Measurements from ENCODE around the gene USP20. TPM values are rescaled to one million over a fixed set of nuclear protein-coding genes. Genes with fewer than 3 reads are reported as not detected.
"Not testable (repeated sequence)": the region's sequence is repeated elsewhere in the genome, so short reads cannot be mapped to it uniquely, and the experiment has no call there.

USP20 gene
- total RNA-seq, 2 donors from 2014 or later, result 80.7 to 90.0 TPM

DNA sequence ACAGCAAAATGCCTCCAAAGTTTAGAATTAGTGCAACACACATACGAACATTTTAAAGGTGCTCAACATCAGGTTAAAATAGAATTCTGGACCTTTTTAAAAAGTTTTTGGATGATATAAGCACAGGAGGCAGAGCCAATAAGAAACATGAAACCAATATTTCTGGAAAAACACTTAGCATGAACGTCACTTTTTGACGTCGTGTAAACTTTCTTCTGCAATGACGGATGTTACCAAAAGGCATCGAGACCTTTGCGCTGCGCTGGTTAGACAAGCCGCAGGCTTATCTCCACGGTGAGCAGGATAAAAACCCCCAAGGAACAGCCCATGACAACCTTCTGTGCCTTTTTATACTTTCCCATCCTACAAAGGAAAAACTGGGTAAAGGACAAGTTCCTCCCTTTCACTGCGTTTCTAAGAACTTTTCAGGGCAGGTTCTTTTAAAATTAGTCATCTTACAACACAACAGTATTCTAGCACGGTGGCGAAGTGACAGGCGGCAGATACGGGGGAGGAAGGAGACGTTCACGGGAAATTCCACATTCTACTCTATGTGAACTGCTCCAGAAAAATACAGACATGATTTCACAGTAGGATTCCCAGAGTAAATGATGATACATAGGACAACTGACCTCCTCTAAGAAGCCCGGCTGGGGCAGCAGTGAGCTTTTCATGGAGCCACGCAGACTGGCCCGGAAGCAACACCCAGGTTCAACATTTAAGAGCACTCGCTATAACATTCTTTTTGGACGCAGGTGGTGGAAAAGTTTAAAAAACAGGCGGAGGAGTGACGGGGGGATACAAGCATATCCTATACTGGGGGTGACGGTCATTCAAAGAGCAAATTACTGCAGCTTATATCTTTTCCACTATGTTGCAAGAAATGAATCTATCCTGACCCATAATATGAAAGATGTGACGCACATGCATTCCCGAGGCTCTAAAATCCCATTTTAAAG, 52.4 kb downstream of the USP20 start:
- peak overlapping the region; percentile 96 for H3K4me3 Mint-ChIP-seq
- ATAC-seq, result peak; percentile 38
- H3K36me3 Mint-ChIP-seq (ENCODE audit: low read depth), result peaks cover 9% of the 10 kb centered on the region
- H3K27ac Mint-ChIP-seq, result peak overlapping the region; percentile 100
- H3K27me3 Mint-ChIP-seq, result no peaks in the 10 kb centered on the region
- H3K9me3 ChIP-seq (ENCODE audit: control insufficient read depth, low read length, poor library complexity, severe bottlenecking), result no peaks in the 10 kb centered on the region
- H3K4me1 Mint-ChIP-seq, result peaks cover 75% of the 10 kb centered on the region
- peak in 2 of 3 donors; percentile 60 to 69 for DNase-seq

DNA sequence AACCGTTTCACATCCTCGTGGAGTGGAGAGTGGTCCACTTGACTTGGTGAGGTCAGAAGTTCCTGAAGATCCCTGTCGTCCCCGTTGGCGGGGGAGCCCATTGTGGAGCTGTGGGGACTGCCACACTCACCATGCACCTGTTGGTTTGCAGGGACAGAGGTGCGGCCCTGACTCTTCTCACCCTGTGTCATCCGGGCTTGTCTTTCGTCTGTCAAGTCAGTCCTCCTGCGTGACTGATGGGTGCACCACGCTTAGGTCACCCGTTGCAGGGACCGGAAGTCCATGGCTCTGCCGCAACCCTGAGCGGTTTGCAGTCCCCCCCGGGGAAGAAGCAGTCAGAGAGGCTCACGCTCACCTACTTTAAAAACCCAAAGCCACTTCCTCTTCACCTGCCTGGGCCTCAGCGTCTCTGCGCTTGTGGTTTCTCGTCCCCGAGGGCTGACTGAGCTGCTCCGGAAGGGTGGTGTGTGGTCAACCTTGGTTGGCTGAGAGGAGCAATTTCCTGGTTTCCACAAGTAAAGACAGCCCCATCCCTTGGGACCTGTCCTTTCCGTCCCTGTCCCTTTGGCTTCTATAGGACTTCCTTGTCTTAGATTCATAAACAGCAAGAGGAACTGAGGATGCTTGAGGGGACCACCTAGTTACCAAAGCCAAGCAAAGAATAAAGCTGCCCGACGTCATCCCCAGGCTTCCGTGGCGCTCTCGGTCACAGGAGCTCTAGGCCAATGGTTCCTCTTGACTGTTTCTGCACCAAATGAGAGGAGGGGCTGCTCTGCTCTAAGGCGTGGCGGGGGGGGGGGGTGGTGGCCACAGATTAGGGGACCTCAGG, 53.2 kb downstream of the USP20 start:
- H3K4me3 Mint-ChIP-seq, result peak overlapping the region; percentile 96
- peak; percentile 60 for ATAC-seq
- no peaks in the 10 kb centered on the region for H3K27me3 Mint-ChIP-seq
- peaks cover 79% of the 10 kb centered on the region for H3K4me1 Mint-ChIP-seq
- DNase-seq, result peak; percentile 74 to 88 (median 81)
- no peaks in the 10 kb centered on the region for H3K9me3 ChIP-seq (ENCODE audit: control insufficient read depth, low read length, poor library complexity, severe bottlenecking)
- H3K36me3 Mint-ChIP-seq (ENCODE audit: low read depth), result peaks cover 9% of the 10 kb centered on the region
- peak overlapping the region; percentile 100 for H3K27ac Mint-ChIP-seq

DNA sequence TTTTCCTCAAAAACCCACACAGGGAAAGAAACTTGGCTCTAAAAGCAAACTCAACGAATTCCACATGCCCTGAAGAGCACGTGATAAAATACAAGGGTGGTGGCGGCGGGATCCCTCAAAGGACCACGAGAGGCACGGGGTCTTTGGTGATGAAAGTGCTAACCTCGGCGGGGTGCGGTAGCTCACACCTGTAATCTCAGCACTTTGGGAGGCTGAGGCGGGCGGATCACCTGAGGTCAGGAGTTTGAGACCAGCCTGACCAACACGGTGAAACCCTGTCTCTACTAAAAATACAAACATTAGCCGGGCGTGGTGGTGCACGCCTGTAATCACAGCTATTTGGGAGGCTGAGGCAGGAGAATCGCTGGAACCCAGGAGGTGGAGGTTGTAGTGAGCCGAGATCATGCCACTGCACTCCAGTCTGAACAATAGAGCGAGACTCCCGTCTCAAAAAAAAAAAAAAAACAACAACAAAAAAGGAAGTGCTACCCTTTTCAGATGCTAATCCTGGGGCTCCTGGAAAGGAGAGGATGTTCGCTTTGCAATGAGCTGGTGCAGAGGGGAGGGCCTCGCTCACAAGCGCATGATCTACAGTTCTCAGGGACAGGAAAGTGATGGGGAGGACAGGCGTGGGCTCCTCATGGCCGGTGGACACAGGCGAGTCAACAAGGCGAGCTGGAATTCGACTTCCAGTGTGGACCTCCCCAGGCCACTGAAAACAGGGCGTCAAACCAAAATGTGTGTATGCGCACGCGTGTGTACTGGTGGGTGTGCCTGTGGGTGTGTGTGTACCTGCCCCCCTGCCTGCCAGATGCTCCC, 54.1 kb downstream of the USP20 start:
- Mint-ChIP-seq H3K4me3 (peak overlapping the region; percentile 96), H3K27me3 (no peaks in the 10 kb centered on the region), H3K4me1 (peaks cover 78% of the 10 kb centered on the region), H3K36me3 (ENCODE audit: low read depth) (peaks cover 9% of the 10 kb centered on the region), H3K27ac (peak overlapping the region; percentile 100)
- DNase-seq, result no peak
- no peaks in the 10 kb centered on the region for H3K9me3 ChIP-seq (ENCODE audit: control insufficient read depth, low read length, poor library complexity, severe bottlenecking)
- ATAC-seq, result no peak

DNA sequence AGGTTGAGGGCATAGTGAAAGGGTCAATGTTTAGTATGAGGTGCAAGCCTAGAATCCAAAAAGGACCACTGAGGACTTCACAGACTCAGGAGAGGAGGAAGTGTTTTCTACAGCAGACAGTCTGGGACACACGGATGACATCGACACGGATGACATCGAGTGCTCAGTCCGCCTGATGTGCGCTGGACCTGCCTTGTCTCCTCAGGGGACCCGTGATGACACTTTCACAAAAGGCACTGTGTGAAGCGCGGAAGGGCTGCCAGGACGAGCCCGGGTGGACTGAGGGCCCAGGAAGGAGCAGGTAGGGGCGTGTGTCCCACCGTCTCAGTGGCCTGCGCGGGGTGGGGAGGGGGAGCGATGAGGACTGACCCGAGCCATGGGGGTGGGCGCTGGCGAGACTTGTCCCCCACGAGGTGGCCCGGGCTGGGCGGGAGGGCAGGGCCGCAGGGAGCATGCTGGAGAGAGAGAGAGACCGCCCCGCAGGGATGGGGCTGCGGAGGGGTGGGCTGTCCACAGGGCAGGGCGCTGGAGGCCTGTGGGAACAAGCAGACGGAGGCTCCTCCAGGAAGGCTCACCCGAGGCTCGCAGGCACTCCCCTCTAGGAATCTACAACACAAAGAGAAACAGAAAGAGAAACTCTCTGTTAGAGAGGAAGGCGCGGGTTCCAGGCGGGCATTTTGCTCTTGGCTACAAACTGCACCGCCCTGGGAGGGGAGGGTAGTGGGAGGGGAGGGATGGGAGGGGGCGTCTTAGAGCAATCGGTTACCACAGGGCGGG, 54.9 kb downstream of the USP20 start:
- peaks cover 79% of the 10 kb centered on the region for H3K4me1 Mint-ChIP-seq
- ATAC-seq, result no peak

DNA sequence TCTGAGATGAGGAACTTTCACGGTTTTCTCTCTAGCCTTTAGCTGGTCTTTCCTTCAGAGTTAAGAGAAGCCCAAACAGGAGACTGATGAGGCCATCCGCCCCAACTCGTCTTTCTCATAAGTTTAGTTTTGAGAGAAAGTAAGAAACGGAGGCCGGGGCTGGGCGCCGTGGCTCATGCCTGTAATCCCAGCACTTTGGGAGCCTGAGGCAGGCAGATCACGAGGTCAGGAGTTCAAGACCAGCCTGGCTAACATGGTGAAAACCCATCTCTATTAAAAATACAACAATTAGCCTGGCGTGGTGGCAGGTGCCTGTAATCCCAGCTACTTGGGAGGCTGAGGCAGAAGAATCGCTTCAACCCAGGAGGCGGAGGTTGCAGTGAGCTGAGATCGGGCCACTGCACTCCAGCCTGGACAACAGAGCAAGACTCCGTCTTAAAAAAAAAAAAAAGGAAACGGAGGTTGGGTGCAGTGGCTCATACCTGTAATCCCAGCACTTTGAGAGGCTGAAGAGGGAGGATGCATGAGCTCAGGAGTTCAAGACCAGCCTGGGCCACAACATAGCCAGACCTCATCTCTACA, 55.6 kb downstream of the USP20 start:
- Mint-ChIP-seq H3K36me3 (ENCODE audit: low read depth) (peaks cover 10% of the 10 kb centered on the region), H3K4me3 (peak overlapping the region; percentile 96), H3K4me1 (peaks cover 77% of the 10 kb centered on the region), H3K27ac (peak overlapping the region; percentile 100)
- not testable (repeated sequence) for H3K9me3 ChIP-seq (ENCODE audit: control insufficient read depth, low read length, poor library complexity, severe bottlenecking); DNase-seq; H3K27me3 Mint-ChIP-seq; ATAC-seq

More for the DNA sequence above, 54.9 kb downstream of the USP20 start:
- Mint-ChIP-seq H3K36me3 (ENCODE audit: low read depth) (peaks cover 9% of the 10 kb centered on the region), H3K27me3 (no peaks in the 10 kb centered on the region), H3K27ac (peak overlapping the region; percentile 100), H3K4me3 (peak overlapping the region; percentile 96)
- peak in 1 of 3 donors; percentile 47 for DNase-seq
- no peaks in the 10 kb centered on the region for H3K9me3 ChIP-seq (ENCODE audit: control insufficient read depth, low read length, poor library complexity, severe bottlenecking)

DNA sequence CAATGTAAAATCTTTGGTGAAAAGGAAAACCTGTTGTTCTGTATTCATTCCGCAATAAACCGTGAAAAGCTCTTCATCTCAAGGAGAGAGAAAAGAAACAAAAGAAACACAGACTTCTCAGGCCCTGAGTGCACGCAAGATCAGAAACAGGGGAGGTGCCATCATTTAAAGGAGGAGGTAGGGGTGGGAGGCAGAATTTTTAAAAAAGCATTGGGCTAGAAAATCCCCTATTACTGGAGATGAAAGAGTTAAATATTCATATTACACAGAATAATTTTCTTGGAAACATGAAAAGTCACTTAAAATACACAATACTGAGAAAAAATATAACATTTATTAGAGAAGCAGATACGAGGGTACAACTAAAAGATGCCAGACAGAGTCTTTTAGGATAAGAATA, 56.3 kb downstream of the USP20 start:
- Mint-ChIP-seq H3K36me3 (ENCODE audit: low read depth) (peaks cover 15% of the 10 kb centered on the region), H3K4me3 (peak overlapping the region; percentile 90), H3K4me1 (peaks cover 82% of the 10 kb centered on the region), H3K27ac (peak overlapping the region; percentile 100), H3K27me3 (no peaks in the 10 kb centered on the region)
- DNase-seq, result no peak
- ATAC-seq, result no peak
- H3K9me3 ChIP-seq (ENCODE audit: control insufficient read depth, low read length, poor library complexity, severe bottlenecking), result no peaks in the 10 kb centered on the region

DNA sequence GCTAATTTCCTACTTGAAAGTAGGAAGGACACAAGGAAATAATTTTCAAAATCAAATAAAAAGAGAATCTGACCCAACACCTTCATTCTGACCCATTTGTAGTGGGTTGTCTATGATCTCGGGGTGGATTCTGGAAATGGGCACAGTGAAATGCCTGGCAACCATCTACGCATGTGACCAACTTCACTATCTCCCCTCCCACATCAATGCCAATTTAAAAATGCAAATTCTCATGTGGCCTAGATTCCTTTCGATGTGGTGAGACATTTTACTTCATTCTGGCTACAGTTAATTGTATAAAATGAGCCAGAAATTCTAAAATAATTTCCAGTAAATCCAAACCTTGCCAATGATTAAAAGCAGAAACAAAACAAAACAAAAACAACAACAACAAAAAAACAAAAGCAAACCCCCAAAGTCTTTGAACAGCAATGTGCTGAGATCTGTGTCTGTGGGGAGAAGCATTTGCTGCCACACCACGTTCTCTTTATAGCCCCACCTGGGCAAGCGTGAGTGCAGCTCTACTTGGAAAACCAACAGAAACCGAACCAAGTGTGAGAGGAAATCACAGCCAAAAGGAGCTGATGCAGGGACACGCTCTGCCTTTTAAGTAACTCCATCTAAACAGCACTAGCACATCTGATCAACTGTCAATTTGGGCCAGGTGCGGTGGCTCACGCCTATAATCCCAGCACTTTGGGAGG, 59.0 kb downstream of the USP20 start:
- H3K27ac Mint-ChIP-seq, result peak overlapping the region; percentile 100
- DNase-seq (peak in 1 of 3 donors; percentile 30), ATAC-seq (peak; percentile 72)
- no peaks in the 10 kb centered on the region for H3K9me3 ChIP-seq (ENCODE audit: control insufficient read depth, low read length, poor library complexity, severe bottlenecking)
- peaks cover 66% of the 10 kb centered on the region for H3K4me1 Mint-ChIP-seq
- peak overlapping the region; percentile 80 for H3K4me3 Mint-ChIP-seq
- H3K27me3 Mint-ChIP-seq, result no peaks in the 10 kb centered on the region
- peaks cover 19% of the 10 kb centered on the region for H3K36me3 Mint-ChIP-seq (ENCODE audit: low read depth)

DNA sequence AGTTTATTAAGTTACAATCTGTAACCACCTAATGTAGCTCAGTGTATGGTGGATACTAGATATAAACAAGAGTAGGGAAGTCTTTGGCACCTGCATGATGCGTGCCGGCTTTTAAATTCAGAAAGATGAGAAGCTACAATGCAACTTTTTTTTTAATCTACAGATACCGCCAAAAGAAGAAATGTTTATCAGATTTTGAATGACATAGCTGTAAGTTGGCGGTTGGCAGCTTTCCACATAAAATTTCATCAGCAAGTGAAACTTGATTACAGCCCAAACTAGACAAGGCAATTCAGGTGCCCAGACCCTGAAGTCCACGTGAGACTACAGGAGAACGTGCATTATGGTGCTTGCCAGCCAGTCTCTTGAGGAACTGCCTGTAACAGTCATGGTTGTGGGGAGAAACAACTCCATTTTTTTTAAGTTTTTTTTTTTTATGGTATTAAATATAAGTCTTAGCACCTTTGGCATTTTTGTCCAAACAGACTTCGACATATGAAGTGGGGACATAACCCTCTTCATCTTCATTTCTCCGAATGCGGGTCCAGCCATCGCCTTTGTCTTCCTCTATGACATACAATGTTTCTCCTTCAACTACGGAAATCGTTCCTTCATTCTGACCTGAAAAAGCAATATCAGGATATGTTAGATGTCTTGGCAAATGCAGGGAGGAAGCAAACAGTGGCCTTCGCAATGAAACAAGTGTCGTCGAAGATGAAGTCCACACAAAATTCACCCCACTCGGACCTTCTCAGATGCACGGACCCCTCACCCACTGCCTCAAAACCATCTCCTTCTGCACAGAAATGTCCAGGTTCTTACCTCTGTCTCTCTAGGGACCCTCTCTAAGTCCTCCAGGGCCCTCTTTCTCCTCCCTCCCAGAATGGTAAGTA, 60.4 kb downstream of the USP20 start:
- DNase-seq, result peak in 2 of 3 donors; percentile 27 to 42
- peak overlapping the region; percentile 57 for H3K4me3 Mint-ChIP-seq
- H3K27me3 Mint-ChIP-seq, result no peaks in the 10 kb centered on the region
- H3K27ac Mint-ChIP-seq, result peak overlapping the region; percentile 100
- H3K36me3 Mint-ChIP-seq (ENCODE audit: low read depth), result peaks cover 15% of the 10 kb centered on the region
- H3K9me3 ChIP-seq (ENCODE audit: control insufficient read depth, low read length, poor library complexity, severe bottlenecking), result no peaks in the 10 kb centered on the region
- peak; percentile 44 for ATAC-seq
- H3K4me1 Mint-ChIP-seq, result peaks cover 62% of the 10 kb centered on the region

DNA sequence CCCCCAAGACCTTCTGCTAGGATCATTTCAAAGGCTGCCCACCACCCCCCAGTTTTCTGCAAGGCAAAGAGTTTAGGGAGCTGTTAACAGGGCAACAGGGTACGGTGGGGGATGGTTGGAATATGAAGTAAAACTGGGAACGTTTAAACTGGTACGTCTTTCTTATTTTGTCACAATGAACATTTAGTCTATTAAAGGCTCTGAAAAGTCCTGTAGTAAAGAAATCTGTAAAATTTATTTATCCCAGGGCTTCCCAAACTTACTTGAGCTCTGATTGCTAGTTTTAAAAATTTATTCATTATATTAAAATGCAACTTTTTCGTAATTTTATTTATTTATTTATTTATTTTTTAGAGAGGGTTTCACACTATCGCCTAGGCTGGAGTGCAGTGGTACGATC, 62.0 kb downstream of the USP20 start:
- H3K9me3 ChIP-seq (ENCODE audit: control insufficient read depth, low read length, poor library complexity, severe bottlenecking), result no peaks in the 10 kb centered on the region
- no peaks in the 10 kb centered on the region for H3K27me3 Mint-ChIP-seq
- H3K4me3 Mint-ChIP-seq, result no peak overlapping the region
- H3K4me1 Mint-ChIP-seq, result peaks cover 50% of the 10 kb centered on the region
- peak overlapping the region; percentile 100 for H3K27ac Mint-ChIP-seq
- ATAC-seq (no peak), DNase-seq (no peak)
- peaks cover 12% of the 10 kb centered on the region for H3K36me3 Mint-ChIP-seq (ENCODE audit: low read depth)

DNA sequence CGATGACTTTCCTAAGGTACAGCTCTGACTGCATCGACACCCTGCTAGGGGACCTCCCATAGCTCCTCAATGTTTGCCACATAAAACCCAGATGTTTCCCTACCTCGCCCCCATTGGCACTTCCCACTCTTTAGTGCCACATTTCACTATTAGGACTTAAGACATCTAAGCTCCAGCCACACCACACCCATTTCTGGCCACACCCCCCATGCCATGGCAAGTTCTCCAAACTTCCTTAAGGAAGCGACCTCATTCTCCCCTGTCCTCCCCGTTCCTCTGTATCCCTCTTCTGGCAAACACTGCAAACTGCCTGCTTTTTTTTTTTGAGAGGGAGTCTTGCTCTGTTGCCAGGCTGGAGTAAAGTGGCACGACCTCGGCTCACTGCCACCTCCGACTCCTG, 62.9 kb downstream of the USP20 start:
- no peaks in the 10 kb centered on the region for H3K9me3 ChIP-seq (ENCODE audit: control insufficient read depth, low read length, poor library complexity, severe bottlenecking)
- Mint-ChIP-seq H3K27ac (peak overlapping the region; percentile 100), H3K4me1 (peaks cover 44% of the 10 kb centered on the region), H3K4me3 (peak overlapping the region; percentile 37), H3K36me3 (ENCODE audit: low read depth) (peaks cover 12% of the 10 kb centered on the region), H3K27me3 (no peaks in the 10 kb centered on the region)
- ATAC-seq, result no peak
- DNase-seq, result no peak

DNA sequence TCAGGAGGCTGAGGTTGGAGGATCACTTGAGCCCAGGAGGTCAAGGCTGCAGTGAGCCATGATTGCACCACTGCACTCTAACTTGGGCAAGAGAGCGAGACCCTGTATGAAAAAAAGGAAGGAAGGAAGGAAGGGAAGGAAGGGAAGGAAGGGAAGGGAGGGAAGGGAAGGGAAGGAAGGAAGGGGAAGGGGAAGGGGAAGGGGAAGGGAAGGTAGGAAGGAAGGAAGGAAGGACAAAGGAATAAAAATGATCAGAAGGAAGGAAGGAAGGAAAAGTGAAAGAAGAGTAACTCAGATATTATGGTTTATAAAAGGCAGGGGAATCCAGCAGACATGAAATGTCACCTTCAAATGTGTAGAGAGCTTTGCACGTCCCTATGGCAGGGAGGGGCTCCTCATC, 64.4 kb downstream of the USP20 start:
- Mint-ChIP-seq H3K27ac (peak overlapping the region; percentile 100), H3K36me3 (ENCODE audit: low read depth) (peaks cover 13% of the 10 kb centered on the region), H3K4me1 (peaks cover 43% of the 10 kb centered on the region), H3K4me3 (no peak overlapping the region), H3K27me3 (no peaks in the 10 kb centered on the region)
- H3K9me3 ChIP-seq (ENCODE audit: control insufficient read depth, low read length, poor library complexity, severe bottlenecking), result no peaks in the 10 kb centered on the region
- no peak for ATAC-seq
- DNase-seq, result no peak

All from T-helper 17 cell (primary cell).